ENCODE data around the gene TAS2R60. TPM values are rescaled to one million over a fixed set of nuclear protein-coding genes. Genes with fewer than 3 reads are reported as not detected.

The TAS2R60 gene
- total and polyA plus RNA-seq, 2 of the 8 experiments (the other 6 are each of a cell fraction or from before 2014, with no cell fraction given): 0.15 to 0.32 TPM

- no peak overlapping the region for H2AK5ac ChIP-seq (ENCODE audit: low read depth, low read length)
- no peak overlapping the region for H4K91ac ChIP-seq (replicated peaks; ENCODE audit: insufficient read length, low read length)
- H3K4me1 ChIP-seq (replicated peaks in 1 of 4; ENCODE audit: control insufficient read depth in 3 of 4, insufficient read depth in 4 of 4, low read length in 3 of 4): peaks cover 0 to 2% (median 0%) of the 10 kb centered on the region in 4 experiments; a peak in 1 of 7 replicates
- H4K5ac ChIP-seq (ENCODE audit: insufficient read length, low read depth, low read length): no peak overlapping the region
- no peaks in the 10 kb centered on the region for H3K27me3 ChIP-seq (replicated peaks in 1 of 4; ENCODE audit: control insufficient read depth in 3 of 4, extremely low read depth in 1 of 4, insufficient read depth in 3 of 4, low read length in 3 of 4)
- H3K4me2 ChIP-seq (ENCODE audit: insufficient read depth in 1 of 2, low read depth in 2 of 2, low read length in 2 of 2): no peak overlapping the region
- CTCF ChIA-PET (ENCODE audit: partially characterized antibody): interaction anchor here (0.7 to 1.4 kb wide), 4 partner anchors 11 to 53 kb away, joined by 3 read pairs; no protein-coding TSS in a partner anchor
- H3K9ac ChIP-seq (replicated peaks in 1 of 4; ENCODE audit: extremely low read depth in 1 of 4, low read depth in 3 of 4, low read length in 3 of 4): no peak overlapping the region
- H3K14ac ChIP-seq (ENCODE audit: insufficient read length): no peak overlapping the region
- H3K56ac ChIP-seq (replicated peaks; ENCODE audit: insufficient read length, low read depth, low read length): no peak overlapping the region
- no peaks in the 10 kb centered on the region for H3K36me3 ChIP-seq (ENCODE audit: control insufficient read depth in 2 of 4, insufficient read depth in 4 of 4, low read length in 3 of 4)
- H2BK15ac ChIP-seq (ENCODE audit: low read length): no peak overlapping the region
- no peak overlapping the region for H3K27ac ChIP-seq (ENCODE audit: low read depth, low read length)
- no peaks in the 10 kb centered on the region for H3K79me2 ChIP-seq (ENCODE audit: control insufficient read depth in 1 of 2, insufficient read depth in 2 of 2, low read length in 2 of 2)
- H2AFZ ChIP-seq (ENCODE audit: low read length): no peak overlapping the region
- no peak overlapping the region for H3K18ac ChIP-seq (ENCODE audit: extremely low read depth, low read length)
- DNase-seq (ENCODE audit: low read depth in 1 of 2, low spot score in 2 of 2): no peak
- H2BK20ac ChIP-seq (ENCODE audit: low read length): no peak overlapping the region
- 95% methylated on average over 1 of the region's 1 CpG; no CpG with 5 or more reads in 1 of the 2 experiments for WGBS, 2 experiments (ENCODE audit: extremely low coverage in 1 of 2, insufficient coverage in 1 of 2, insufficient read length in 1 of 2, insufficient replicate concordance in 2 of 2, low coverage in 1 of 2, low lambda C conversion rate in 2 of 2, missing lambda C conversion rate in 1 of 2)
- H3K4ac ChIP-seq (replicated peaks; ENCODE audit: insufficient read length, low read depth, low read length): no peak overlapping the region
- no peak overlapping the region for H3K23ac ChIP-seq (ENCODE audit: insufficient read length)
- H2BK5ac ChIP-seq (ENCODE audit: low read depth, low read length): no peak overlapping the region
- H3K9me3 ChIP-seq (ENCODE audit: insufficient read depth in 2 of 2, low read depth in 1 of 2, low read length in 1 of 2): no peaks in the 10 kb centered on the region
- POLR2A ChIA-PET (ENCODE audit: partially characterized antibody): no interaction called here
- no peaks in the 10 kb centered on the region for H3K79me1 ChIP-seq (ENCODE audit: low read depth, low read length)
- no peak overlapping the region for H2BK12ac ChIP-seq (ENCODE audit: low read depth, low read length)
- no peaks in the 10 kb centered on the region for H4K20me1 ChIP-seq (replicated peaks in 1 of 2; ENCODE audit: control insufficient read depth in 1 of 2, insufficient read depth in 2 of 2, low read length in 2 of 2)
- no peak overlapping the region for H2BK120ac ChIP-seq (replicated peaks; ENCODE audit: low read depth, low read length)
- no peaks in the 10 kb centered on the region for H3K23me2 ChIP-seq (ENCODE audit: low read depth, low read length)
- no peak overlapping the region for H4K8ac ChIP-seq (ENCODE audit: extremely low read depth, insufficient read depth, low read length)
- no peak overlapping the region for H3K4me3 ChIP-seq (ENCODE audit: extremely low read depth in 1 of 4, insufficient read depth in 2 of 4, low read depth in 3 of 4, low read length in 4 of 4)
- FAIRE-seq: no peak
- TF ChIP-seq KDM1A (IDR thresholded peaks at IDR 0.05; ENCODE audit: borderline replicate concordance, low read length) (no peak), POLR2AphosphoS5 (IDR thresholded peaks at IDR 0.05; ENCODE audit: low read depth, low read length) (no peak), PHF8 (conservative IDR thresholded peaks at IDR 0.05; ENCODE audit: low read depth, low read length) (no peak), RNF2 (IDR thresholded peaks at IDR 0.05; ENCODE audit: borderline replicate concordance, low read depth, low read length, missing control alignments, poor library complexity, severe bottlenecking) (no peak), TAF1 (IDR thresholded peaks at IDR 0.05; ENCODE audit: low read depth, low read length) (no peak), GABPA (IDR thresholded peaks at IDR 0.05; ENCODE audit: borderline replicate concordance, insufficient read depth, low read length) (no peak), GTF2F1 (IDR thresholded peaks at IDR 0.05; ENCODE audit: borderline replicate concordance, low read depth, low read length) (no peak), HDAC6 (IDR thresholded peaks at IDR 0.05; ENCODE audit: low read depth, low read length) (no peak), KDM4A (IDR thresholded peaks at IDR 0.05; ENCODE audit: low read depth, low read length, severe bottlenecking) (no peak), EGR1 (IDR thresholded peaks at IDR 0.05; ENCODE audit: borderline replicate concordance, low read depth, low read length) (no peak), SIX5 (IDR thresholded peaks at IDR 0.05; ENCODE audit: low read depth, low read length) (no peak), POU5F1 (IDR thresholded peaks at IDR 0.05; ENCODE audit: low read depth, low read length) (no peak), TBP (IDR thresholded peaks at IDR 0.05; ENCODE audit: low read depth, low read length) (no peak), EP300 (IDR thresholded peaks at IDR 0.05; ENCODE audit: borderline replicate concordance in 1 of 2, low read depth in 2 of 2, low read length in 2 of 2) (no peak)
These were observed 8.5 kb downstream of the TAS2R60 start for GRCh38 chr7:143451746-143452145.
